Stimulated activated CD4-positive, alpha-beta T cell treated with anti-CD3 and anti-CD28 coated beads, Interleukin-15, amount 100 ng/mL, for 1 hour (primary cell): ENCODE measurements around the gene IL16.
"Not testable (repeated sequence)": the region's sequence is repeated elsewhere in the genome, so short reads cannot be mapped to it uniquely, and the experiment has no call there.

ENCODE experiments used
- DNase-seq, 2 donors: peaks; one replicate each; pipeline ENCODE4 v3.0.0-alpha.2; 2020; ENCODE audit warnings: low read depth in 1 of 2, low spot score in 1 of 2

IL16 gene

DNA sequence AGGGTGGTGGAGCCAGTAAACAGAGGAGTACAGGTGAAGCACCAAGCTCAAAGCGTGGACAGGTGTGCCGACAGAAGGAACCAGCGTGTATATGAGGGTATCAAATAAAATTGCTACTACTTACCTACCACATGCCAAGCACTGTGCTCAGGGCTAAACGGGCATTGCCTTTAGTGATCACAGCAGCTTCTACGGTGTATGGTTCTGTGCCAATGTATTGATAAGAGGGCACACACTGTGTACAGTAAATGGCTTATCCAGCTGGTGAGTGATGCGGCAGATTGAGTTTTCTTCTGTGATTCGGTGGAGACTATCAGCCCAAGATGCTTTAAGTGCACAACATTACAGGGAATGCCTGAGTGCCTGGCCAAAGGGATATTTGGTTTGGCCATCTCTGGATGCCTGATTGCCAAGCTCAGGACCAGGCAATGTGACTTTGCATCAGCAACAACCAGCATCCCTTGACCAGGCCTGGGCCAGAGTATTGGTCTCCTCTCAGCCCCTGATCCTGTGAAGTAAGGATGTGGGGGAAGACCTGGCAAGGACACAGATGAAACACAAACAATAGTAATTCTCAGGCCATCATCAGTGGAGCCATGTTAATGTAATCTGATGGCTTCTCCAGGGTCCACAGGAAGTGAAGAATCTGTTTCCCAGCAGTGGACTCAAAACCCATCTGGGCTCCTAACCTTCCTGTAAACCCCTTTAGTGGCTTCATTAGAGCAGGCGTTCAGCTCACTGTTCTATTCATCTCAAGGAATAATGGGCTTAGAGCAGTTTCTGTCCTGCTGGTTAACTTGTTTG, 113.2 kb downstream of the IL16 start:
- no peak for DNase-seq

DNA sequence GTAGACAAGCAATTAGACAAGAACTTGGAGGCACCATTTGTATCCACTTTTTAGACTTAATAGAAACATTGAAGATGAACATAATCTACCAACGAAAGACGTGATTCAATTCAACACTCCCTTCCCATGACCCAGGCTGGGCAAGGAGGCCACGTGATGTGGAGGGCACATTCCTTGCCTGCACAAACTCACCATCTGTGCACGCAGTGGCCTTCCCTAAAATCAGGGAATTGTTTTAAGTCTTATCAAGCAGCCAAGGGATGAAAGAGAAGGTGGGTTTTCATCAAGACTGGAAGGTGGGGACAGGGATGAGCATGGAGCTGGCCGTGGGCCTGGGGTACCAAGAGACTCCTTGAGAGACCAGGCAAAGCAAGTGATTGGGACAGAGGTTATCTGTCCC, 113.8 kb downstream of the IL16 start:
- DNase-seq, result no peak

DNA sequence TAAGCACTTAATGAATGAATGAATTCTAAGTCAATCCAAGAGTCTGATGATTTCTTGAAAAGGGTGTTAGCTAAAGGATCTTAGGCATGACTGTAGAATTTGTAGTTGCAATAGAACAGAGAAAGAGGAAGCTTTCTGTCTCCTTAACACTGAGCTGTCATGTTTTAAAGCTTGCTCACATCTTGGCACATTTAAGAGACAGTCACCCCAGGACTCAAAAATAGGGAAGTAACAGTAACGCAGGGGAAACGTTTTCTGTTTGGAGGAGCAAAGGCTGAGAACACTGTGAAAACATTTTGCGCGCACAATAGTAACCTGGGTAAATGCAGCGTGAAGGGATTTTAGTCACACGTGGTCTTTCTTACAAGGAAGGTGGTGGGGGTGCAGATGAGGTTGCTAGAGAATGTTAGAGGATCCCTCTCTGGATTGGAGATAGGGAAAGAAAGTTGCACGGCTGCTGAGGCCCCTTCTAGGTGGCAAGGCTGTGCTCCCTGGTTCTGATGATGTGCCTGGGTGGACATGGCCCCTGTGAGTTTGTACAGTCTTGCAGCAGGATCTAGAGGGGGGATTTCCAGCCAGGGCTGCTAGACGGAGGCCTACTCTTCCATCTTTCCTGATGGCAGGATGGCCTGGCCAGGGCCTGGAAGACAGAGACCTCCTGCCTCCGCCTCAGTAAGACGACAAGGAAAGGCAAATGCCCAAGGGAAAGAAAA, 115.2 kb downstream of the IL16 start:
- no peak for DNase-seq

DNA sequence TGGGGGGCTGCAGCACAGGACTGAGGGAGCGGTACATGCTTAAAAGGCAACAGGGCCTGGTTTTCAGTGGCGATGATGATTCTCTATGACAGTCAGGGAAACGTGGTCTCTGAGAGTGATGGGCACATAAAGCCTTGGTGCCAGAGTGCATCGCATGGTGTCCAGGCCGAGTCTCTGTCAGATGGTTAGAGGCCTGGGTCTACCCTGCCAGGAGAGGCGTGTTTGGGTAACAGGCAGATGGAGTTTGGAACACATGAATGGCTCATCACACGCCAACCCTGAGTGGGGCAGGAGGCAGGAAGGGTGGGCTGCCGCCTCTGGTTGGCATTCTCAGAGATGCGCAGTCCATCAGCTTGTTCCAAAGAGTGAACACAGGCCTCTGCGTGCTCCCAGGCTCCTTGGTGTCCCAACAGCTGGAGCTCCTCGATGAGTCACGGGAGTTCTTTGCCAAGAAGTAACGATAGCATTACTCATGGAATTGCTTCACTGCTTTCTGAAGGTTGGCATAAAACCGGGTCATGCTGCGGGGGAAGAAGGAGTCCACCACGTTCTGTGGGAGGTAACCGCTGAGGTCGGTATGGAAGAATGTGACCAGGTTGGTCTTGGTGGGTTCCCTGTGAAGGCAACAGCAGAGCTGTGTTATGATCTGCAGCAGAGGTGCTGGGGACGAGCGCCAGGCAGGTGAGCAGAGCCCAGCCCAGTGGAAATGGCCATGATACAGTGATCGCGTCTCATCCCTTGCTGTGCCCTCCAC, 116.3 kb downstream of the IL16 start:
- no peak for DNase-seq

DNA sequence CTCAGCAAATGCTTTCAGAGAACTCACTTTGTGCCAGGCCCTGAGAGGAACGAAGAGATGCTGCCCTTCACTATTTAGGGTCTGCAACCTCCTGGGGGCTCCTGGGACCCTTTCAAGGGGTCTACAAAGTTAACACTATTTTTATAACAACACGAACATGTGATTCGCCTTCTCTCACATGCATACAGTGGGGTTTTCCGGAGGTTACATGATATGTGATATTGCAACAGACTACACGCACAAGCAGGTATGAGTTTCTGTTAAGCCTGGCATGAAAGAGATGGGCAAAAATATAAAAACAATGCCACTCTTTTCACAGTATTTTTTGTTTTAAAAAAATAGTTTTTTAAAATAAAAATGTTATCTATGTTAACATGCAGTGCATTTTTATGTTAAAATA, 117.0 kb downstream of the IL16 start:
- no peak for DNase-seq

DNA sequence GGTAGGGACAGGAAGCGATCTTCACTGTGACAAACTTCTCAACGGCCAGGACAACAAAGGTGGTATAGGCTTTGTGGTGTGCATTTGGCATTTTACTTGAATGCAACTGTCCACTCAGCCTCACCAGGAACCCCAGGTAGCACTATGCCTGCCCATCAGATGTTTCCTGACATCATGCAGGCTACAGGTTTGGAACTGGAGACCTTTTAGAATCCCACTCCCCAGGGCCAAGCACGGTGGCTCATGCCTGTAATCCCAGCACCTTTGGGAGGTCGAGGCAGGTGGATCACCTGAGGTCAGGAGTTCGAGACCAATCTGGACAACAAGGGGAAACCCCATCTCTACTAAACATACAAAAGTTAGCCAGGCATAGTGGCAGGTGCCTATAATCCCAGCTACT, 117.7 kb downstream of the IL16 start:
- no peak for DNase-seq

DNA sequence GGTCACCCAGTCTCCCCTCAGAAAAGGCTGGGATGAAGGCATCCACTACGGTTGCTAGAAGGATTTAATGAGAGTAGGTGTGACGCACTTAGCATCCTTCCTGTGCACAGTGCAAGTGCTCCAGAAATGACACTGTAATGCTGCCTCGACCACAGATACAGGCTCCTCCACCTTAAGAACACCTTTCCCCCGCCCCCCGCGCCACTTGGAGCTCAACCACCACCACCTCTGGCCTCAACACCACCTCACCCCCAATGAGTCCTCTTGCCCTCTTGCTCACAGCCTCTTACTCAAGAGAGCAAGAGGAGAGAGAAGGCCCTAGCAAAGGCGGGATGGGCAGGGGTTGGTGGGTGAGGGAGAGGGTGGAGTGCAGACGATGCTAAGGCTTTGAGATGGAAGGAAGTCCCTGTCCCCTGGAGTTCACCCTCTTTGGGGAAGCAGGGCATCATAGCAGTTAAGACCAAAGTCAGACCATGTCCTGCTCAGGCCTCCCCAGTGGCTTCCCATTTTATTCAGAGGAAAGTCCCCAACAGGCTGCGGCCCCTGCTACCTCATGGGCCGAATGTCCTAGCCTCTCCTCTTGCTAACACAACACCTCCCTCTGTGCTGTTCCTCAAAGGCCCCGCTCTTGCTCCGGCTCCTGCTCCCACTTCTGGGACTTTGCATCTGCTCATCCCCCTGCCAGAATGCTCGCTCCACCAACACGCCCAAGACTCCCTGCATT, 118.9 kb downstream of the IL16 start:
- DNase-seq, result no peak

DNA sequence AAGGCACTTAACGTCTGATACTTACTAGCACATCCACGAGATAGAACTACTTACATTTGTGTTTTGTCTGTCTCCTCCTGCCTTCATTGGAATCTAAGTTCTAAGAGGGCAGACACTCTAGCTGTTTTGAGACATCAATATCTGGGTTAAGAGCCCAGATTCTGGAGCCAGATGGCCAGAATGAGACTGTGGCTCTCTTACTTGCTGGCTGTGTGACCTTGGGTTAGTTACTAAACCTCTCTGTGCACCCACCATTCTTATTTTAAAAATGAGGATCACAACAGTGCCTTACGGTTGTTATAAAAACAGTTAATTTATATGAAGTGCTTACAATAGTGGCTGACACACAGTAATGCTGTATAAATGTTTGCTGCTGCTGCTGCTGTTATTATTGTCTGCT, 119.6 kb downstream of the IL16 start:
- DNase-seq, result no peak

DNA sequence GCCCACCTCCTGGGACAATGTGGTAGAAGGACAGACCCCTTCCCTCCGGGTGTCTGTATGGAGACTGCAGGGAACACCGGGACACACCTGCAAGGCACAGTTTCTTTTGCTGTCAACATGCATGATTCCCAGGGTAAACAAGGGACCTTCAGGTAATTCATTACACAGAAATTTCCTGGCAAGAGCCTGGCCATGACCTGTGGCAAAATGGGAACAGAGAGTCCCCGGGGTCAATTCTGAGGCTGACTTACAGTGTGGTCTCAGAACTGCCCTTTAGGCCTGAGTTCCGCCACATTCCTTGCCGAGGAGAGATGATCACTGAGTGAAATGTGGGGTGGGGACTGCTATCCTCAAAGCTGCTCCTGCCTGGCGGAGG, 121.0 kb downstream of the IL16 start:
- no peak for DNase-seq

DNA sequence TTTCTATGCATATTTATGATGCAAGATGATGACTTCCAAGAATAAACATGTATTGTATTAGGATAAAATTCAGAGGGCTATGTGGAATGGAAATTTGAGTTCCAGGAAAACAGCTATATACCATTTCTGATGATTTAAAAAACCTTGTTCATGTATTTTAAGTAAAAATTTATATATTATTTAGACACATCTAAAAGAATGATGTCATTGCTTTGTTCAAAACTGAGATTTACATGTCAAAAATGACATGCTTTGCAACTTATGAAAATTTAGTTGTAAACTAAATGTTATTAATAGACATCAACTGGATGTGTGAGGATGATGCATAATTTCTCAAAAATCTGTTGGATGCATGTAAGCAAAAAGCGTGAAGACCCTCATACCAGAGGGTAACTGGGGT, 125.0 kb downstream of the IL16 start:
- no peak for DNase-seq

DNA sequence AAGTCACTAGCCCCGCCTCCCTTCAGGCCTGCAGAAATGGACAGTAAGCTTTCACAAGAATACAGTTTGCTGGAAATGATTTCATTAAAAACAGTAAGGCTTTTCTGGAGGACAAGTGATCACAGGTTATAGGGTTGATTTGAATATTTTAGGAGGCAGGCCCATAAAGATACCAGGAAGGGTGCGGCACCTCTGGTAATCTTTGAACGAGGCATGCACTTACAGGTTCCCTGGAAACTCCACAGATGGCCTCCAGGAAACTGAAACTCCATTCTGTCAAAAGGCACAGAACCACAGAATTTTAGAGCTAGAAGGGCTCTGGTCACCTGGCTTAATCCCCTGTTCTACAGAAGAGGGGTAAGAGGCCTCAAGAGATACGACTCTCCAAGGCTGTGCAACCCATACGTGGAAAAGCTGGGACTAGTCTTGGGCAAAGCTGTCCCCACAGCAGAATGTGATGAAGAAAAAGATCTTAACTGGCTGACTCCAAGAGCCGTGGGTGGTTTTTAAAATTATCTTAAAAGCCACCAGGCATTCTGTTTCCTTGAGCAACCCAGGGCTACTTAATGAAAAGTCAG, 126.1 kb downstream of the IL16 start:
- DNase-seq, result no peak

DNA sequence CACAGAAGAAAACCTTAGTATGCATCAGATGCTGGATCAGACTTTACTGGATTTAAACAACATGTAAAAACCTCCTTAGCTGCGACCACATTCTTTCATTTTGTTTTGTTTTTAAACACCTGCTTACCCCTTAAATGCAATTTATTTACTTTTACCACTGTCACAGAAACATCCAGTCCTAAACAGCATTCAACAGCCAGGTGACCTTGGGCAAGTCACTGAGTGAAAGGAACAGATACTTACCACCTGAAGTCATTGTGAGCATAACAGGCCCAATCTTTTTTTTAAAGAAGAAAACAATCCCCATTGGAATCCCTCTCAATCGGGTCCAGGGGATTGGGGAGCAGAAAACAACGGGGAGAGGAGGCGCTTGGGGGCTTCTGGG, 126.9 kb downstream of the IL16 start:
- no peak for DNase-seq

DNA sequence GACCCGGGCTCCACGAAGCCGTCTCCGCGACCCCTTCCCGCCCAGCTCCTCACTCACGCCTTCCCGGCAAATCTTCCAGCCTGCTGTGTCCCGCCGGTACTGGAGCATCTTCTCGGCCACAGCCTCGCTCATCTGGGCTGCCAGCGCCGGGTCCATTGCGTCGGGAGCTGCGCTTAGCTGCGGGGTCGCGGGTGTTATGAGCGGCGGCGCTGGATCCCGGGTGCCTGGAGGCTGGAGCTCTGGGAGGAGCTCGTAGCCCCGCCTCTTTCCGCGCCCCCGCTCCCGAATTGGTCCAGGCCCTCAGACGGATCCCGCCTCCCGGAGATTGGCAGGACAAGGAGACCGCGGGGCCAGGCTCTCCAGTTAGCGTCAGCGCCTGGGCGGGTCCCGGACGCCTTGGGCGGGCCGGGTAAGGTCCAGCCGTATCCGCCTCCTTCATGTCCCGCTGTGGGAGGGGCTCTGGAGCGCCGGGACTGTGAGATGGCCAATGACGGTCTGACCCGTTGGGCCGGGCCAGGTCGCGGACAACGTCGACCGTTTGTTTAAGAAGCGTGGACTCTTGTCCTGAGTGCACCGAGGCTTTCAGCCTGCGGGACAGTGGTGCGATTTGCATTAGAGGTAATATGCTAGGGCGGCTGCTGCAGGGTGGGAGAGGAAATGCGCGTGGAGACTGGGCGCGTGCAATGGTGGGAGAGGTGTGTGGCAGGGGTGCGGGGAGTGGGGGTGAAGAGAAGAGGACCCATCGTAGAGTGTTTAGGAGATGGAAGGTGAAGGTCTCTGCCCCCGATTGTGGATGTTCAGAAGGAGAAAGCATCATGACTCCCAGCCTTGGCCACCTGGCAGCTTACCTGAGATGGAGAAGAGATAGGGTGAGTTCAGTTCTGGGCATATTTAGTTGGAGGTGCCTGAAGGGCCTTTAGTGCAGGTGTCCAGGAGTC, 127.5 kb downstream of the IL16 start, which contains the start of gene STARD5:
STARD5 (minus strand) TSS at position 198 of the 938 bp plus-strand sequence; CDS start at position 156, 42 bp downstream.
- DNase-seq, result peak; percentile 85 to 93

DNA sequence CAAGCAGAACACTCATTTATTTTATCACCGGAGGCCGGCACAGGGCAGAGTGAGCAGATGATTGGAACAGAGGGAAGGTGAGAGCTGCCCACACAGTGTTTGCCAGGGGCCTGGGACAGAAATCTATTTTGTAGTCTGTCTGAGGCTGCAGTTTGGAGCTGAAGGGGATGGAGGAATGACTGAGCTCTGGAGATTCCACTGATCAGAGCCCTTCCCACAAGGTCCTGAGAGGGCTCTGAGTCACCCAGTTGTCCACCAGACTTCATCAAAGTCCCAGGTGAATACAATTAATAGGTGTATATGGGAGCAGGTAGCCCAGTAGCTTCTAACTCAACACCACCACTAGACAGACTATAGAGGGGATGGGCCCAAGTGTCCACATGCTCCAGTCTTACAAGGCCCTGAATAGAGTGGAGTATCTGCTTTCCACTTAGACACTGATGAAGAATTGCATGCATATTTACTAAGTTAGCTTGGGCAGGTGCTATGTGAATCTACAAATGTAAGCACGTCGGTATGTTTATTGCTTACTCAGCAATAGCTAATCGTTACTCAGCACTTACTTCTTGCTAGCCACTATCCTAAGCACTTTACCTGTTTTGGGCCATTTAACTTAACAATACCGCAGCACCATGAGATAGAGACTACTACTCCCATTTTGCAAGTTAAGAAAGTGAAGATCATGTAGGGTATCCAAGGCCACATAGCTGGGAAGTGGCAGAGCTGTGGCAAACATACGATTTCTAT, 130.0 kb downstream of the IL16 start:
- DNase-seq, result no peak

DNA sequence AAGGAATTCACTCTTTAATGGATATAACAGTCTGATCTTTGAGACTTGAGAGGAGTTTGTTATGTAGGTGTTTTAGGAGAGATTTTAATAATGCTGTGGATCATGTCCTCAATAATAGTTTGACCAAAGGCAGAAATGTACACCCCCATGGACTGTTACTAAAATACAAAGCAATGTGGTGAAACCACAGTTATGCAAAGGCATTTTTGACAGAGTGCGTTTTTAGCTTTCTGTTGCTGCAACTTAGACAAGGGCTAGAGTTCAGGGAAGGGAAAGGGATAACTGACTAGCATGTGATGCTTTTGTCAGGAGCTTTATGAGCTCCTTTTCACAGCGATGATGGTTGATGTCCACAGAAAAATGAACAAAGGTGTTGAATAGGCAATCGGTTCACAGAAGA, 130.8 kb downstream of the IL16 start:
- no peak for DNase-seq

DNA sequence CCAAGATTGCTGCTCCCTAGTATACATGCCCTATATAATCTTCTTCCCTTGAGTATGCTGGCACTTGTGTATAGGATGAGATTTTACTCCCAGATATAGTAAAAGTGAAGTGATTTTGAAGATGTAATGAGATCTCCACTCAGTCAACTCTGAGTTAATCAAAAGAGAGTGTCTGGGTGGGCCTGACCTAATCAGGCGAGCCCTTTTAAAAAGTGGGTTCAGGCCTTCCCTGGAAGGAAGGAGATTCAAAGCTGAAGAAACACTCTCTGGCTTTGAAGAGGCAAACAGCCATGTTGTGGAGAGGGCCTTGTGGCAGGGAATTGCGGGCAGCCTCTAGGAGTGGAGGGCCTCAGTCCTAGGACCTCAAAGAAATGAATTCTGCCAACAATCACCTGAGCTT, 132.8 kb downstream of the IL16 start:
- no peak for DNase-seq

DNA sequence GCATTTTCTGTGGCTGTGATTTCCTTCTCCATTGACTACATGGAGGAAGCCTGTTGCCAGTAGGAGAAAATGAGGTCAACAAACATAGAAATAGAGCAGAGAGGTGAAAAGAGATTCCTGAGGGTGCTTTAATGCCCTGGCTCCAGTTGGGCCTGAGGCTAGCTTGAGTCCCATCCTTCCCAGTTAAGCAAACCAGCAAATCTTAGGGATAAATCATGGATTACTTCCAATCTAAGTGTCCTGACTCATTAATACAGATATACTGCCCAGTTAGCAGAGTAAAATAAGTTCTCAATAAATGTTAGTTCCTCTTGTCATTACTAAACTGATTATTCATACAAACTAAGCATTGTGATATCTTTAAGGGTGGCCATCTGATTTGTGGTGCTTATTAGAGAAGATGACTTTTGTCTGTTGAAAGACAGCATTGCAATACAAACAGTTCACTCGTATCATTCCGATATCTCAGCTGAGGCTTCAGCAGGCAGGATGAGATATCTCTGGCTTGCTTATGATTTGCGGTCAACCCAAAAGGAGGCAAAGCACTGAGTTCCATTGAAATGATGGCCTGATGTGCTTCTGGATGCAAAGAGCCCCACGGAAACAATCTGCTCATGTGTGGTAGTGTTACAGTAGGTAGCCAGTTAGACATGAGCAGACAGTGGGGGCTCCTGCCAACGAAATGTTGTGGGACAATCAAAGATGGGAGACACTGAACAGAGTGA, 133.8 kb downstream of the IL16 start:
- DNase-seq, result no peak

DNA sequence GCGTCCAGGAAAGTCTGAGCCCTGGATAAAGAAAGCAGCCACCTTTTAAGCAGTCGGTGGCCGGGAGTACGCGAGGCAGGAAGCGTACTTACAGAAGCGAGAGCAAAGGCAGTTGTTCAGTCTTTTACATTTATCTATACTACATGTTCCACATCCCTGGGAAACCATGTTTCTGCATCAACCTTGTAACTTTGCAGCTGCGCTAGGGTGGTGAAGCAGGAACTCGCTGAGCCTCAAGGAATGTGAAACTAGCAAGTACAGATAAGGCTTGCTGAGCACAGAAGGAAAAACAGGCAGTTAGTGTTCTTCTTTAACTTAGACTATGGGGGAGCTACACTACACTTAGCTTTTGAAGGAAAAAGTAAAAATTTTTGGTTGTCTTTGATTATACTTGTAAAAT, 134.5 kb downstream of the IL16 start:
- DNase-seq, result not testable (repeated sequence)

DNA sequence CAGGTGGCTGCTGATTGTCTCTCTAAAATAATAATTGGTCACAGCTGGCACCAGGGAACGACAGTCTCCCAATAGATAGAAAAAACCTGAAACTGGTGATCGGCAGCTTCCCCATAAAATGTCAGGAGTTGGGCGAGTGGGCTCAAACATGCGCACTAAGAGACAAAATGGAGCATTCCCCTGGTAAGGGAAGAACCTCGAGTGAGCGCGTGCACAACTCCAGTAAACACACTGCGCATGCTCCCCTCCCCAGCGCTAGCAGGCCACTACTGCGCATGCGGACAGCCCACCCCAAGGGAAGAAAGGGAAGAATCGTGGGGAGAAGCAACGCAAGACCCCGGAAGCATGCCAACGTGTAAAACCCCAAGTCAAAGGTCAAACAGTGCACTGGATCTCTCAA, 134.9 kb downstream of the IL16 start:
- no peak for DNase-seq
